Small intestine (tissue), 7 donors: ENCODE data around the gene TMEM225B. TPM values are rescaled to one million over a fixed set of nuclear protein-coding genes. Genes with fewer than 3 reads are reported as not detected.
"Not testable (repeated sequence)": the region's sequence is repeated elsewhere in the genome, so short reads cannot be mapped to it uniquely, and the experiment has no call there.

Experiments
- DNase-seq, 2 donors: peaks; one replicate each; pipeline versions ENCODE4 v3.0.0 to v3.0.0-alpha.2; 2013
- FAIRE-seq: peaks from 2 replicates; lab custom pipeline; 2012; peaks lifted over from hg19 to GRCh38; lab: Jason Lieb, UNC
- H3K27ac ChIP-seq, 3 donors: one replicate each; pipeline ENCODE4 v1.5.1; 2013; ENCODE audit warnings: low read length in 2 of 3, mild to moderate bottlenecking in 2 of 3, control low read depth in 1 of 3, inconsistent platforms in 1 of 3, low read depth in 1 of 3, moderate library complexity in 1 of 3
- H3K27me3 ChIP-seq, 3 donors: one replicate each; pipeline ENCODE4 v1.6.1; 2013; ENCODE audit warnings: low read length in 3 of 3, inconsistent platforms in 1 of 3; ENCODE audit not compliant: control insufficient read depth in 3 of 3, insufficient read depth in 3 of 3
- H3K36me3 ChIP-seq, 3 donors: one replicate each; pipeline ENCODE4 v1.6.1; 2013; ENCODE audit warnings: low read length in 3 of 3, inconsistent platforms in 1 of 3, low read depth in 1 of 3, mild to moderate bottlenecking in 1 of 3, moderate library complexity in 1 of 3; ENCODE audit not compliant: control insufficient read depth in 3 of 3, insufficient read depth in 2 of 3
- H3K4me1 ChIP-seq, 3 donors: one replicate each; pipeline ENCODE4 v1.6.1; 2013; ENCODE audit warnings: low read length in 2 of 3, inconsistent platforms in 1 of 3, low read depth in 1 of 3, mild to moderate bottlenecking in 1 of 3, moderate library complexity in 1 of 3; ENCODE audit not compliant: control insufficient read depth in 3 of 3, insufficient read depth in 2 of 3
- H3K4me3 ChIP-seq, 3 donors: one replicate each; pipeline ENCODE4 v1.5.1; 2013; ENCODE audit warnings: low read length in 3 of 3, control low read depth in 1 of 3, inconsistent platforms in 1 of 3, low read depth in 1 of 3, mild to moderate bottlenecking in 1 of 3, moderate library complexity in 1 of 3
- H3K9me3 ChIP-seq, 2 donors: one replicate each; pipeline ENCODE4 v1.6.1; 2013; ENCODE audit warnings: low read depth in 1 of 2, low read length in 1 of 2; ENCODE audit not compliant: control insufficient read depth in 2 of 2, insufficient read depth in 1 of 2
- WGBS, 3 donors: extraction: QIAGEN DNeasy Blood & Tissue Kit; methylation state at CpG; one replicate each; pipeline ENCODE4 v1.1.7; 2013; 5-methylcytosine and 5-hydroxymethylcytosine counted together
- polyA plus RNA-seq, 4 donors: library from polyadenylated mRNA; stranded (reverse) in 3 of 4; unstranded in 1 of 4; fragments of 200-250 nt in 3 of 4; fragments of 120-200 nt in 1 of 4; gene quantifications; one replicate each; pipeline versions ENCODE4 v1.2.1 to v1.2.3, GENCODE V29; 2013
- donor health status: healthy with polysubstance abuse.
- donor health status: control.
- donor health status: control.
- donor health status: Bipolar disorder and iron deficiency.
- donor health status: healthy.

TMEM225B gene
- polyA plus RNA-seq, 4 donors = 0.45 to 0.93 TPM; not detected in 2

DNA sequence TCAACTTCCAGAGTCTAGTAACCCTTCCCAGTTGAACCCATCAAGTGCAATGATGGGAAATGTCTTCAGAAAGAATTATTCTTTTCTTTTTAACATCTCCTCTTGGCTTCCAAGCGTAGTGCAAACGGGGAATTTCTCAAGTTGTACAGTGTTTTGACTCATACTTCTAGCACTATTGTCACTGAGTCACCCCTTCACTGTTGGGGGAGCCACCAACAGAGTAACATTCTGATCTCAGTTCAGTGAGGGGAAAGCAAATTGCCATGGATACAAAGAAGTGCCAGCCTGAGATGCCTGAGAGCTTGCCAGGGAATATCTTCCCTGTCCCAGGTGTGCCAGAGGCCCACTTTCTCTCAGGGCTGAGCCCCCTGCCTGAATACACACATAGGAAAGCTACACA is 50.8 kb downstream of the TMEM225B start:
- H3K27me3 ChIP-seq = no peaks in the 10 kb centered on the region
- DNase-seq = no peak
- 86 to 93% (median 87%) methylated on average over 2 of the region's 2 CpGs for WGBS, 3 donors
- H3K4me3 ChIP-seq = no peak overlapping the region
- no peak overlapping the region for H3K27ac ChIP-seq
- FAIRE-seq = no peak
- H3K36me3 ChIP-seq = peaks cover 0 to 10% (median 9%) of the 10 kb centered on the region in 3 donors
- H3K4me1 ChIP-seq = no peaks in the 10 kb centered on the region
- peaks cover 0 to 10% of the 10 kb centered on the region in 2 donors for H3K9me3 ChIP-seq

GRCh38 chr7:99651290-99651689 is 53.2 kb downstream of the TMEM225B start:
- Histone ChIP-seq H3K27me3 (no peaks in the 10 kb centered on the region), H3K9me3 (peaks cover 0 to 11% of the 10 kb centered on the region in 2 donors), H3K4me3 (no peak overlapping the region), H3K27ac (no peak overlapping the region), H3K36me3 (peaks cover 0 to 10% (median 5%) of the 10 kb centered on the region in 3 donors), H3K4me1 (no peaks in the 10 kb centered on the region)
- DNase-seq (no peak), FAIRE-seq (no peak)
- 88 to 98% (median 93%) methylated on average over 2 of the region's 2 CpGs for whole genome bisulfite sequencing, 3 donors

GRCh38 chr7:99652671-99653070 is 54.6 kb downstream of the TMEM225B start:
- H3K27ac ChIP-seq = no peak overlapping the region
- H3K4me3 ChIP-seq = no peak overlapping the region
- DNase-seq (no peak), FAIRE-seq (no peak)
- H3K36me3 ChIP-seq = peaks cover 0 to 10% (median 2%) of the 10 kb centered on the region in 3 donors
- no peaks in the 10 kb centered on the region for H3K27me3 ChIP-seq
- 94 to 96% (median 95%) methylated on average over 2 of the region's 2 CpGs for WGBS, 3 donors
- H3K4me1 ChIP-seq = no peaks in the 10 kb centered on the region
- H3K9me3 ChIP-seq = peaks cover 0 to 11% of the 10 kb centered on the region in 2 donors

- not testable (repeated sequence) for DNase-seq, H3K27me3 ChIP-seq, H3K4me1 ChIP-seq, H3K27ac ChIP-seq, FAIRE-seq, H3K36me3 ChIP-seq, H3K4me3 ChIP-seq
- 93 to 97% (median 96%) methylated on average over 4 of the region's 4 CpGs for WGBS, 3 donors
- peaks cover 0 to 15% of the 10 kb centered on the region in 2 donors for H3K9me3 ChIP-seq
Observed at GRCh38 chr7:99653269-99653668, 55.2 kb downstream of the TMEM225B start.

GRCh38 chr7:99653754-99654153 is 55.7 kb downstream of the TMEM225B start:
- Histone ChIP-seq H3K27ac (no peak overlapping the region), H3K9me3 (peaks cover 0 to 17% of the 10 kb centered on the region in 2 donors), H3K4me1 (no peaks in the 10 kb centered on the region), H3K36me3 (peaks cover 0 to 6% (median 2%) of the 10 kb centered on the region in 3 donors), H3K27me3 (no peaks in the 10 kb centered on the region), H3K4me3 (no peak overlapping the region)
- DNase-seq (no peak), FAIRE-seq (no peak)
- WGBS, 3 donors = 94 to 99% (median 98%) methylated on average over 3 of the region's 3 CpGs

DNA sequence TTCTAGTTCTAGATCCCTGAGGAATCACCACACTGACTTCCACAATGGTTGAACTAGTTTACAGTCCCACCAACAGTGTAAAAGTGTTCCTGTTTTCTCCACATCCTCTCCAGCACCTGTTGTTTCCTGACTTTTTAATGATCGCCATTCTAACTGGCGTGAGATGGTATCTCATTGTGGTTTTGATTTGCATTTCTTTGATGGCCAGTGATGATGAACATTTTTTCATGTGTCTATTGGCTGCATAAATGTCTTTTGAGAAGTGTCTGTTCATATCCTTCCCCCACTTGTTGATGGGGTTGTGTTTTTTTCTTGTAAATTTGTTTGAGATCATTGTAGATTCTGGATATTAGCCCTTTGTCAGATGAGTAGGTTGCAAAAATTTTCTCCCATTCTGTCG is 56.6 kb downstream of the TMEM225B start:
- H3K4me1 ChIP-seq, H3K36me3 ChIP-seq, H3K27ac ChIP-seq, H3K4me3 ChIP-seq, DNase-seq, FAIRE-seq, H3K27me3 ChIP-seq: not testable (repeated sequence)
- WGBS, 3 donors = 84 to 100% (median 91%) methylated on average over 1 to 2 of the region's 3 CpGs
- peaks cover 0 to 26% of the 10 kb centered on the region in 2 donors for H3K9me3 ChIP-seq

GRCh38 chr7:99657879-99658278 is 59.8 kb downstream of the TMEM225B start:
- 90 to 95% (median 91%) methylated on average over 5 of the region's 5 CpGs for WGBS, 3 donors
- FAIRE-seq = not testable (repeated sequence)

More at GRCh38 chr7:99657879-99658278, 59.8 kb downstream of the TMEM225B start:
- H3K4me1 ChIP-seq, DNase-seq, H3K27ac ChIP-seq, H3K27me3 ChIP-seq, H3K4me3 ChIP-seq: not testable (repeated sequence)
- Histone ChIP-seq H3K9me3 (peaks cover 0 to 43% of the 10 kb centered on the region in 2 donors), H3K36me3 (peaks cover 6 to 28% (median 18%) of the 10 kb centered on the region in 3 donors)
